Measurements from ENCODE around the gene SLC24A3. TPM values are rescaled to one million over a fixed set of nuclear protein-coding genes. Genes with fewer than 3 reads are reported as not detected.

SLC24A3 gene
- total and polyA plus RNA-seq, 2 experiments from 2014 or later = 0.48 to 1.7 TPM

DNA sequence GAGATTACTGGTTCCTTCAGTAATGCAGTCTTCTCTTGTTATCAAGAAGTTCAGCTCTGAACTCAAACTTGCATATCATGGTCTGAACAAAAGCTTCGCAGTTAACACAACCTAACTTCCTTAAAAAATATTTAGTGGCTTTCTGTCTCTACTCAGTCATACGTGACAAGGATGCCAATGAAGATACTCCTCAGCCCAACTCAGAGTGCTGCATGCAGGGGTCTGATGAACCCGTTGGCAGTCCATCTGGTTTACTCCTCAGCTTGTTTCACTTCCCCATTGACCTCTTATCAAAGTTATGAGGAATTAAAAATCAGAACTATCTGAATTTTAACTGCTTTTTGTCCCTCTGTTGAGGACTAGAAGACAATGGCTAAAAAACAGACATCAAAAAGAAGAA lies 489.0 kb downstream of the SLC24A3 start:
- Histone ChIP-seq H3K9me3 (ENCODE audit: low read depth) (no peaks in the 10 kb centered on the region), H3K4me1 (ENCODE audit: insufficient read depth) (no peaks in the 10 kb centered on the region), H3K4me3 (no peak overlapping the region), H2AFZ (no peak overlapping the region), H3K36me3 (replicated peaks; ENCODE audit: insufficient read depth, low read depth) (no peaks in the 10 kb centered on the region), H3K27ac (no peak overlapping the region), H3K27me3 (no peaks in the 10 kb centered on the region), H3K79me2 (no peaks in the 10 kb centered on the region), H4K20me1 (ENCODE audit: insufficient read depth, poor library complexity, severe bottlenecking) (no peaks in the 10 kb centered on the region), H3K9me2 (replicated peaks; ENCODE audit: insufficient read depth) (no peaks in the 10 kb centered on the region), H3K4me2 (no peak overlapping the region)
- TF ChIP-seq EZH2 (IDR thresholded peaks at IDR 0.05; ENCODE audit: borderline replicate concordance) = no peak
- TF ChIP-seq CTCF (IDR thresholded peaks at IDR 0.05; ENCODE audit: poor library complexity) = no peak
- no peak for TF ChIP-seq EZH2phosphoT487 (IDR thresholded peaks at IDR 0.05; ENCODE audit: low read depth, severe bottlenecking, unreplicated experiment)
- 81% methylated on average over 3 of the region's 3 CpGs for WGBS (ENCODE audit: low lambda C conversion rate, missing lambda C conversion rate)
- DNase-seq (ENCODE audit: low spot score) = no peak

GRCh38 chr20:19706463-19706862 lies 494.0 kb downstream of the SLC24A3 start:
- Histone ChIP-seq H2AFZ (no peak overlapping the region), H3K9me2 (replicated peaks; ENCODE audit: insufficient read depth) (no peaks in the 10 kb centered on the region), H4K20me1 (ENCODE audit: insufficient read depth, poor library complexity, severe bottlenecking) (no peaks in the 10 kb centered on the region), H3K79me2 (no peaks in the 10 kb centered on the region), H3K9me3 (ENCODE audit: low read depth) (no peaks in the 10 kb centered on the region), H3K27ac (no peak overlapping the region), H3K4me1 (ENCODE audit: insufficient read depth) (peaks cover 22% of the 10 kb centered on the region), H3K27me3 (no peaks in the 10 kb centered on the region), H3K4me3 (no peak overlapping the region), H3K4me2 (no peak overlapping the region), H3K36me3 (replicated peaks; ENCODE audit: insufficient read depth, low read depth) (no peaks in the 10 kb centered on the region)
- 90% methylated on average over 4 of the region's 4 CpGs for WGBS (ENCODE audit: low lambda C conversion rate, missing lambda C conversion rate)
- no peak for DNase-seq (ENCODE audit: low spot score)
- TF ChIP-seq EZH2phosphoT487 (IDR thresholded peaks at IDR 0.05; ENCODE audit: low read depth, severe bottlenecking, unreplicated experiment) (no peak), CTCF (IDR thresholded peaks at IDR 0.05; ENCODE audit: poor library complexity) (no peak), EZH2 (IDR thresholded peaks at IDR 0.05; ENCODE audit: borderline replicate concordance) (no peak)

DNA sequence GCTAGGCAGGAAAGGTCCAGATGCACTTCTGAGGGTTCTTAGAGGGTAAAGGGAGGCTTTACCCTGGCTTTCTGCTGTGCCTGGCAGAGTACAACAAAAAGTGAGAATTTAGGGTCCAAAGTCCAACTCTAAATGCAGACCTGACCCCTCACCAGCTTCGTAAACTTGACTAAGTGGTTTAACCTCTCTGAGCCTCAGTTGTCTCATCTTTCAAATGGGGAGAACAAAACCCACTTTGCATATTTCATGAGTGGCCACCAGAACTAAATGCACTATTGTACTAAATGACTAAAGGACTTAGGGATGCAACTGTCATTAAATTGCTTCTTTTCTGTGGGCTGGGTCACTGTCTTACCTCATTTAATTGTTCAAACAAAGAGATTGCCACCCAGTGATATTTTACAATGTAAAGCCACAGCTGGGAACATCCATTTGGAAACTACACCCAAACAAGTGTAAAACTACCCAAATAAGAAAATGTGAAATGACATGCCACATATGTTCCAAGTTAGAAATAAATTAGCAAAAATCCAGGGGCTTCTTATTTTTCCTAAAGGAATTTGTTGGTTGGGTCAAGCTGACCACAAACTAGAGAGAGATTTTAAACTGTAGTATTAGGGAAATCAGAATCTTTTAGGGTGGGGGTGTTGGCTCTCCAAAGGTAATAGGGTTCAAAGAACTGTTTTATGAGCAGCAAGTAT lies 497.3 kb downstream of the SLC24A3 start:
- no peaks in the 10 kb centered on the region for H3K79me2 ChIP-seq
- H3K4me2 ChIP-seq = peak overlapping the region; percentile 24
- no peak overlapping the region for H2AFZ ChIP-seq
- H3K9me2 ChIP-seq (replicated peaks; ENCODE audit: insufficient read depth) = no peaks in the 10 kb centered on the region
- no peaks in the 10 kb centered on the region for H4K20me1 ChIP-seq (ENCODE audit: insufficient read depth, poor library complexity, severe bottlenecking)
- H3K4me3 ChIP-seq = no peak overlapping the region
- peaks cover 49% of the 10 kb centered on the region for H3K4me1 ChIP-seq (ENCODE audit: insufficient read depth)
- H3K27ac ChIP-seq = peak overlapping the region; percentile 56
- no peaks in the 10 kb centered on the region for H3K9me3 ChIP-seq (ENCODE audit: low read depth)
- no peak for DNase-seq (ENCODE audit: low spot score)
- TF ChIP-seq EZH2phosphoT487 (IDR thresholded peaks at IDR 0.05; ENCODE audit: low read depth, severe bottlenecking, unreplicated experiment) = no peak
- TF ChIP-seq CTCF (IDR thresholded peaks at IDR 0.05; ENCODE audit: poor library complexity) = no peak
- TF ChIP-seq EZH2 (IDR thresholded peaks at IDR 0.05; ENCODE audit: borderline replicate concordance) = no peak
- WGBS (ENCODE audit: low lambda C conversion rate, missing lambda C conversion rate) = 60% methylated on average over 1 of the region's 1 CpG
- no peaks in the 10 kb centered on the region for H3K27me3 ChIP-seq
- no peaks in the 10 kb centered on the region for H3K36me3 ChIP-seq (replicated peaks; ENCODE audit: insufficient read depth, low read depth)
